GM12801 (cell line): ENCODE data around the gene MRPS6.

Source experiments
- CTCF ChIP-seq: IDR thresholded peaks from one replicate; pipeline ENCODE4 v1.5.1; 2011; ENCODE audit warnings: control low read depth; ENCODE audit not compliant: insufficient read length; ENCODE audit errors: extremely low read depth

The MRPS6 gene

GRCh38 chr21:34128674-34129038 is 55.3 kb downstream of the MRPS6 start:
- no peak for TF ChIP-seq CTCF

- TF ChIP-seq CTCF: no peak
These were observed 55.9 kb downstream of the MRPS6 start for GRCh38 chr21:34129039-34129891.

- TF ChIP-seq CTCF: no peak
These were observed 56.7 kb downstream of the MRPS6 start for GRCh38 chr21:34129901-34130715.

- TF ChIP-seq CTCF: no peak
These were observed 57.3 kb downstream of the MRPS6 start for GRCh38 chr21:34130716-34130985.

DNA sequence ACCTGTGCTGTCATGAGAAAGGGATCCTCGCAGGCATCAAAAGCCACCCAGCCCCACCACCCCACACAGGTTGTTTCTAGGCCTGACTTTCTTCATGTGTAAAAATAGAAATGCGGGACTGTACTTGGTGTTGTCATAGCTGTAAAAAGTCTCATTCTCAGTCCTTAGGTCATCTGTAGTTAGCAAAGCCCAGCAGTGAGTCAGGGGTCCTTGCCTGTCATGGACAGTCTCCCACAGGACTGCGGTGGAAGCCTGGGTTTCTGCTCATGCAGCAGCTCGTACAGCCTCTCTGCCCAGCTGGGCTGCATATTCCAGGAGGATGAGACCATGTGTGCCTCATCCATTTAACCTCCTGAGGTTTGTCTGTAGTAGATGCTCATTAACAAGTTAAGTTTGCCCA is 58.2 kb downstream of the MRPS6 start:
- TF ChIP-seq CTCF: no peak

GRCh38 chr21:34132202-34132601 is 58.8 kb downstream of the MRPS6 start:
- no peak for TF ChIP-seq CTCF

DNA sequence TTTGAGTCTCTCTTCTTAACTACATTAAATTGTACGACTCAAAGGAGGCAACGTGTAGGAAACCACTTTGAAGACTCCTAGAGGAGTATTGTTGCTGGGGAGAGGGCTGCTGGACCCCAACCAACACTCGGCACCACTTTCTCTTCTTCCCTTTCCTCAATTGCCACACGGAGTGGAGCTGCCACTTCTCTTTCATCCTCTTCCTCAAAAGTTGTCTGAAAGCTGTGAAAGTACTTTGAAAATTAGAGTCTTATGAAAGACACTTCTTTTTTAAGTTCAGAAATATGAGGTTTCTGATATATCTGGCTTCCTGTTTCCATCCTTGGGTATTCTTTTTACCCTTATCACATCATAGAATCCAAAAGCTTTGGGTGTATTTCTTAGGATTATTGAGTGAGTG is 59.5 kb downstream of the MRPS6 start:
- TF ChIP-seq CTCF: no peak
